HG02973 (cell line): ENCODE data around the gene DENND1B.

Experiments used
- ATAC-seq: cut with Tn5 transposase; IDR thresholded peaks from one replicate; pipeline ENCODE4 v1.9.1; 2021; ENCODE audit warnings: moderate library complexity; ENCODE audit not compliant: unreplicated experiment

Gene DENND1B

DNA sequence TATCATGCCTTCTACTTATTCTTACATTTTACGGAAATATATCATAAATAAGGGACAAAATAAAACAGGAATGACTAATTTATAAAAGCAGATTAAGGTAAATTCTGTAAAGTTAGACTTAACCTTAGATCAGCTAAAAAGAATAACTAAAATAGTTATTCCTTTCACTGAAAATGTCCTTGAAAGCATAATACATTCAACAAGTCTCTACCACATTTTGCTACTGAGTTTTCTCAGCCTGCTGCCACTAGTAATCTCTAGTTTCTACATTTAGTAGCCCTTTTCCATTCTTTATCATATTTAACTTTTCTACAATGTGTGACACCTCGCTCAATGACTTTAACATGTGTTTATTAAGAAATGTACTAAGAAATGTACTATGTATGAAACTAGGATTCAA, 89.0 kb downstream of the DENND1B start:
- ATAC-seq, result no peak

DNA sequence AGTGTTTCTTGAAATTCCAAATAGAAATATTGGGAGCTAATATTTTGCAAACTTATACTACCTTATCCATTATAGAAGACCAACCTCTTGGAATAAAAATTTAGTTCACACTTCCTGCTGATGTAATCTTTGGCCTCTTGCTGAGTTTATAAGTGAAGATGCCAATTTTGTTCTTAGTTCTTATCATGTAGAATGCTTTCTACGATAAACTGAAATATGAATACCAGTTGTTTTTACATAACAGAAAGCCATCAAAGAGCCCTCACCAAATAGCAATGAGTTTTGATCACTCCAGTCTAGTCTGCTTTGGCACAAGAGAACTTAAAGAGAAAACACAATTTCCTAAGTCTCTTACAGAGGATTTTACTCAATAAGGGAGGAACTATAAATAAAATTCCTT, 89.5 kb downstream of the DENND1B start:
- ATAC-seq, result no peak

DNA sequence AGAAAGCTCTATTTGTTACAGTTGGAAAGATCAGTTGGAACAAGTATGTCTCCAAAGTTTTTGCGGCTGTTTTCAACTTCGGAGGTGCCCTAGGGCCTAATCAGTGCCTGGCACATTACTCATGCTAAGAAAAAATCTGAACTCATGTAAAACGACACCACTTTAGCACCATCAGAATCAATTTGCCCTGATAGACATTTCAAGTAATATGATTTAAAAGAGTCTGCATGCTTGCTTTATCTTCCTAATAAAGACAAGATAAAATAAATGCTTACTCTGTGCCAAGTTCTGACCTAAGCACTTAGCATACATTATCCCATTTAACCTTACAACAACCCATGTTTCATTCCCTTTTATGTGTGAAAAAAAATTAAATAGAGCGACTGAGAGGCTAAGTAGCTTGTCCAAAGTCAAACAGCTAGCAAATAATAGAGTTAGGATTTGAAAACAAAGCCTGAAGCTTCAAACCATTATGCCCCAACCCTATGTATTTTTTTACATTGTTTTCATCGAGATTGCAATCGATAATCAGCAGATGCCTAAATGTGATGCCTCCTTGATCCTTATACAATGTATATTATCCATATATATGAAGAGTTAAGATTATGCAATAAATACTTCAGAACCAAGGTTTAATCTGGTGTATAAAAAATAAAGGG, 91.3 kb downstream of the DENND1B start:
- ATAC-seq, result no peak

DNA sequence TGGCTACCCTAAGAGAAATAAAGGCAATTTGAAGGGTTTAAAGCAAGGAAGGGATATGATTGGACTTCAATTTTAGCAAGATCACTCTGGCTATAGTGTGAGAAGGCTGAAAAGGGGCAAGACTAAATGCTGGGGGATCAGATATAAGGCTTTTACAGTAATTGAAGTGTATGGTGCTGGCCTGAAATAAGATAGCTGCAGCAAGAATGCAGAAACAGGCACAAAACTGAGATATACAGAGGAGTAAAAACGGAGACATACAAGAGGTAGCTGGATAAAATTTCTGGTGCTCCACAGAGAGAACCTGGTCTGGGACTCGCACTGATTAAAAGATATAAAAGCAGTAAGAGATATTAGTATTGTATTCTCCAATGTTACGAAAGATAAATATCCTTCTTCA, 92.0 kb downstream of the DENND1B start:
- no peak for ATAC-seq

DNA sequence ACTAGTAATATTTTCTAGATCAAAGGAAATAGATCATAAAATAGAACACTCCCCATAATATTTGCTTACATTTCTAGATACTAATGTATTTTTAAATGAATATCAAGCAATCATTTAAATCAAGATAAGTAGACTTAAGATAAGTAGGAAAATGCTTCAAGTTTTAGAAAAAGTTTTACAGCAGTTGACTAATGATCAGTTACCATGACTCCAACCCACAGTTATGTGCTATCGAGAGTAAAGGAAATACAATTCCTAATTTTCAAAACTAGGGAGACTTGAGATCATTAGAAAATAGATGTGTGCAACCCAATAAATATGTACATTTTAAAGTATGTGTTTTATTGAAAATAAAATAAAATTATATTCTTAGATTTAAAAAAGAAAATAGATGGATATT, 95.0 kb downstream of the DENND1B start:
- ATAC-seq, result no peak

DNA sequence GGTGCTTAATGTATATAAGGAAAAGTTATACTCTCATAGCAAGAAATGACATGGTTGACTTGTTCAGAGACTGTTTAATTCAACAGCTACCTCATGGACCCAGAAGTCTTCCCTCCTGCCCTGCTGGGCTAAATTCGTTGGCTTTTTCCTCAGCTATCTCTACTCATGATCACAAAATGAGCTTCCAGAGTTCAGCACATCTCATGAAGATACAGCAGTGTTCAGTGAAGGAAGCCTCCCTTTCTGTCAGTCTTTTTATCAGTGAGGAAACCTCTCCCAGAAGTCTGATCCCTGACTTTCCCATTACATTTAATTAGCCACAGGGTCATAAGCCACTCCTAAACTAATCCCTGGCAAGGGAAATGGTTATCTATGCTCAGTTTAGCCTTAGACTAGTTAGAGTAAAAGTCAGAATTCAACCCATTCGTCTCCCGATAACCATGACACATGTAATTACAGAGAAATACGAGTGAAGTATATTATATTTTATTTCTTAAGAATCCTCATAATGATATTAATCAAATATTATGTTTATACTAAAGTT, 97.5 kb downstream of the DENND1B start:
- no peak for ATAC-seq

DNA sequence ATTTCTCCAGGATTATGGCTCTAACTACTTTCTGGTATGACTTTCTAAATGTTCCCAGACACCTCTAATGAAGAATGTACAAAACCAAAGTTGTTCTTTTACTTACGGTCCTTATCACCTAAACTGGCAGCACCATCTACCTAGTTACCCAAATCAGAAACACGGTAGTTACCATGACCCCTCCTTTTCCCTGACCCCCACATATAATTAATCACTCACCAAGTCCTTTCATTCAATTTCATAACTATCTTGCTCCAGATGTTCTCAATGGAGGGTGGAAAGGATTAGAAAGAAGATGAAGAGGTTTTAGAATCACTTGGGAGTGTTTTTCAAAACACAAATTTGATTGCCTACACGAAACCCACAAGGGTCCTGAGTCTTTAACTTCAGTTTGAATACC, 98.0 kb downstream of the DENND1B start:
- ATAC-seq, result no peak

DNA sequence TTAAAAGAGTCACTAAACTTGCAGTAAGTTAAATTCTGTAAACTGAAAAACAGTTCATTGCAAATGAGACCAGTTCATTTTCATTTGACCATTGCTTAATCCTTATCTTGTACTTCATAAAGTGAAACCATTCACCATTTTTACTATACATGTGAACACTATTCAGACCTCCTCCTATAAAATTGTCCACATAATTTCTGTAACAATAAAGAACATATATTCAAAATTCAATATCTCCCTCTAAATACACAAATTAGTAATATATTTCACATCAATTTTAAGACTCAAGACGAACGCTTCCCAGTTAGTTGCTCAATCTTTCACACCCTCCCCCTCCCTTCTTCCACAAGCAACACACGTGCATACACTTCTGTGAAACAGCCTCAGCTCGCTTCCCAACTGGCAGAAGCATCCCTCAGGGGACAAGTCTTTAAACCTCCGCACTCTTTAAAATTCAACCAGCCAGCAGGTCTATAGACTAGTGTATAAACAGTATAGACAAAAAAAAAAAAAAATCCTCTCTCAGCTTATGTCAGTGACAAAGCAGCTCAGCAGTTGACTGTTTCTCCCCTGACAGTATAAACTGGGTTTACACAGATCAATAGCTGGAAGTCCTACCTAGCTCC, 99.6 kb downstream of the DENND1B start:
- ATAC-seq, result no peak

DNA sequence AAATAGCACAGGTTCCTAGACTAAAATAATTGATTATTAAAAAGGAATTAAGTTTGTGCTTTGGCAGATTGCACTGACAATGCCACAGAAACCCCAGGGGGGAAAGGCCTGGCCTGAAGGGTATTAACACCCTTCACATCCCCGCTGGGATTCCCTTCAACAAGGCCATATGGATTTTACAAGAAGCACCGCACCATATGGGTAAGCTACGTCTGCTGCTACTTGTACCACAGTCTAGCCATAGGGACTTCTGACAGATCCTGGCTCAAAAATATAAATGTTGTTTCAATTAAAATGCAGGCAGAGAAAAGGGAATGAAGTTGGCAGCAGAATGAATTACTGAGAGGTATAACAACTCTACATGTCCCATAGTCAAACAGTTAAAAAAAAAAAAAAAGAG, 101.0 kb downstream of the DENND1B start:
- ATAC-seq, result no peak

DNA sequence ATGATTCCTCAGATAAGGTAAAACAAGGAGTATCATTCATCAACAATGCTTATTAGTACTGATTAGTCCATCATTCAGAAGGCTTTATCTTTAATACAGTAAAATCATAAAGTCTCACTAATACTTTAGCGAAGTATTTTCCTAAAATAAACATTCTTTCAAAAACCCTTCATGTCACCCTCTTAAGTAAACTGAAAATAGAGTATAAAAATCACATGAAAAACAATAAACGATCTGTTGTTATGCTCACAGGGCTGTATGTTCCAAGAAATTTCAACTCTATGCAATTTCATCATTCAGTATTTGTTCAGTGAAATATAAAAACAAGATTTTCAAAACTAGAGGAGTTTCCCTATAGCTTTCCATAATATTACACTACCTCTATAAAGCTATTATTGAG, 102.0 kb downstream of the DENND1B start:
- no peak for ATAC-seq

DNA sequence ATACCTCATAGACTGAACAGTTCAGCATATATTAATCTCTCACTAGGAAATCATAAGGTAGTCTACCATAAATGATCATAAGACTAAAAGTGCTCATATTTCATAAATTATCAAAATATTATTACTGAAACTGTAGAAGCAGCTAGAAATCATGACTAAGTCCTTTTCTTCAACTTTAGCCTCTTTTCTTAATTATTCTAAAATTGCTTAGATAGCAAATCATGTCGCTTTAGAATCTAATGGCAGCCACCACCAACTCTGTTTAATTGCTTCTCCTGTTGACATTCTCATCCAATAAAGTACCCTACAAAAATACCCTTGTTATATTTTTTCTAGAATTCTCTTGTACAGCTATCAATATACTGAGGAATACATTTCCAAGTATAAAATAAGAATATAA, 102.9 kb downstream of the DENND1B start:
- ATAC-seq, result no peak

DNA sequence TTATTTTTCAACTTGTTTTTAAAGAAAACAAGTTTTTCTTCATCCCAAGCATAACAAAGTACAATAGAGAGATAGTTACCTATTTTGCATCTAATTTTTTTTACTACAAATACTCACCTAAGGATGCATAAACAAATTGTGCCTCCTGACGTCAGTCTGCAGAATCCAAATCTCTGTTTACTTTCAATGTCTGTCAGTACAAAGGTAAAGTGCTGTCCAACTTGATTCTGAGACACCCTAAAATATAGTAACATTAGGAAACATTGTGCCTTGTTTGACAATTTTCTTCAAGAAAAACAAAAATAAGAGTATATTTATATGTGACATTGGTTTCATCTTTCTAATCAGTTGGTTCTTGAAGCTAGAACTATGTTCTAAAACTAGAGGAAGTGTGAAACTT, 103.4 kb downstream of the DENND1B start:
- no peak for ATAC-seq

DNA sequence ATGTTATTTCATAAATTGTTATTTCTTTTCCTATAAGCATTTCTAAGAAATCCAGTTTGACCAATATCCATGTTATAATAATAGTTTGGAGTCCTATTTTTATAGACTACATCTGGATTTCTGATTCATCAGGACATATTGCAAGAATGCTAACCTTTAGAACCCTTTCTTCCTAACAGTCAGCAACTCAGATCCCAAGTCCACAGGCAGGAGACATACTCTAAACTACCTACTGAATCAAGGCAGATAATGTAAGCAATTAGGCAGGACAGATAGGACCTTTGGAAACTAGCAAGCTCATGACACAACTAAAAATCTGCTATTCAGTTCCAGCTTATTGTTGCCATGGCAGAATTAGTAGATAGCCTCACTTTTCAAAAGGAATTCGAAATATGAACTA, 104.1 kb downstream of the DENND1B start:
- ATAC-seq, result no peak

DNA sequence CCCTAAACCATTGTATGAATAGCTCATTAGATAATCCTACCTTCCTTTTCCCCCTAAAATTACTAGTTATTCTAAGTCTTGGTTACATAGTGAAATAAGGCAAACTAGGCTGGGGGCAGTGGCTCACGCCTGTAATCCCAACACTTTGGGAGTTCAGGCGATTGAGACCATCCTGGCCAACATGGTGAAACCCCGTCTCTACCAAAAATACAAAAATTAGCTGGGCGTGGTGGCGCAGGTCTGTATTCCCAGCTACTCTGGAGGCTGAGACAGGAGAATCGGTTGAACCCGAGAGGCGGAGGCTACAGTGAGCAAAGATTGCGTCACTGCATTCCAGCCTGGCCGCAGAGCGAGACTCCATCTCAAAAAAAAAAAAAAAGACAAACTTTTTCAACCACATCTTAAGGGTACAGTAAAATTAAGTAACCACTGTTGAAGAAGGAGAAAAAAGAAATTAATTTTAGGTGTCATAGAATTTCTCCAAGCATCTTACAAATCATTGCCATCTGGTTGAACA, 108.5 kb downstream of the DENND1B start:
- ATAC-seq, result no peak

DNA sequence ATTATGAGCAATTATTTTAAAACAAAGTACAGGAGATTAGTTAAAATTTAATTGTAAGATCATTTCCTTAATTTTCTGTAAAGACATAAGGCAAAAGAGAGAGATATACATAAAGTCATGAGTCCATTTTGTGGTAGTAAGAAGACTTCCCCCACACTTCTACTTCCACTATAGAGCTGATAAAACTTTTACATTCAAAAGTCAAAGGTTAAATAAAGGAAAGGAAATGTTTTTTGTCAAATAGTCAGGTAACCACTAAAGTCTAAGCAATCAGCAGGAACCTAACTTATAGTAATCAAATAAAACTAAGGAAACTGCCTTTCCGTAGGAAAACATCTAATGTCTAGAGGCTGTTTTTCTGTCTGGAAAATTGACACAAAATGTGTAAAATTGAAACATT, 110.9 kb downstream of the DENND1B start:
- no peak for ATAC-seq

DNA sequence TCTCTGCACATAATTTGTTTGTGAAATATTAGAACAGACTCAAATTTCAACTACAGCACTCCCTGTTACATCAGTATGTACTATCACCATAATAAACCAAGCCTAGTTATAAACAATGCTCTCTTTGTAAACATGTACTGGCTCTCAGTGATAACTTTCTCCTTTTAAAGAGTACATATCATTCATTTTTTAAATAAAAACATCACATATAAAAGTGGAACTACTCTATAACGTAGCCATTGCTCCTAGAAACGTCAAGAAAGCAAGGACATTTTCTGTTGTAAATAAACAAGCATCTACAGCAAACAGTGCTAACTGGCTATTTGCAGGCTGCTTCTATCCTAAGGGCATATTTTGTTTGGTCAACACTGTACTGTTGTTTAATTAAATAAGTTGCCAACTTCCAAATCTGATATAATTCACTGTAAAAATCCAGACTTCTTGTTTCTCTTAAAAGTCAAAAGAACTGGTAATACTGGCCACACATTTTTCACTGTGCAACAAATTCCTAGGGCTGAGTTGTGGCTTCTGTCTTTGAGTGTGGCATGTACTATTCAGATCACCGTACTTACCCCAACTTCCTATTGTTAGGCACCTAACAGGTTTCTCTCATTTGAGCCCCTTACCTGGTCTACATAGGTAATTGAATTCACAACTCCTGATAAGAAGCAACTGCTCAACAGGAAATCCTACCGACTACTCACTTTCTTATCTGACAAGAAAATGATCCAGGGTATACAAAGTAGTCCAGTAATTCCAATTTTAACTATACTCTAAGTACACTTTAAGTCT, 111.9 kb downstream of the DENND1B start:
- ATAC-seq, result no peak

DNA sequence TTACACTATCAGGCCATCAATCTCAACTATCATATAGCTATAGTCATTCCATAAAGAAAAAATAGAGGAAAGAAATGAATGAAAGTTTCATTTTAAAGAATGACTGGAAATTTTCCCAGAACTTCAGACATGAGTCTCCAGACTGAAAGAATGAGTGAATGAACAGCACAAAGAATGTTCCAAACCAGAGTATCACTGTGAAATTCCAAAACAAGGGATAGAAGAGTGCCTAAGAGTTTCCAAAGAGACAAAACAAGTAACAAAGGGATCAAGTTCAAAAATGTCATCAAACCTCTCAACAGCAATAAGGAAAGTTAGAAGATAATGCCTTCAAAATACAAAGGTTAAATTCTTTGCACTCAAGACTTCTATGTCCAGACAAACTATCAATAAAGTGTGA, 114.9 kb downstream of the DENND1B start:
- no peak for ATAC-seq

DNA sequence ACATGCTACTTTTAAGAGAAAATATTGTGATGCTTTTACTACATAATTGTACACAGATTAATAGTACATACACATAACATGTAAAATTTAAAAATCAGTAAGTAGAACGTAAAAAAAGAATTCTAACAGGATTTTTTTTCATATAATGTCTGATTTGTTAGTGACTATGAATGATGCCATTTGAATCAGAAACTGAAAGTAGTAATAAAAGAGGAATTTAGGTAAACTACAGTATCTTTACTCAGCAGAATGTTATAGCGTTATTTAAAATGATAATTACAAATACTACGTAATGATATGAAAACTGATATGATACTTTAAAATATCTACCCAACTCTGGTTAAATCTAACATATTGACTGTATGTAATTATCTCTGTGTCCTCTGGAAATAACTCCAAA, 116.1 kb downstream of the DENND1B start:
- ATAC-seq, result no peak

DNA sequence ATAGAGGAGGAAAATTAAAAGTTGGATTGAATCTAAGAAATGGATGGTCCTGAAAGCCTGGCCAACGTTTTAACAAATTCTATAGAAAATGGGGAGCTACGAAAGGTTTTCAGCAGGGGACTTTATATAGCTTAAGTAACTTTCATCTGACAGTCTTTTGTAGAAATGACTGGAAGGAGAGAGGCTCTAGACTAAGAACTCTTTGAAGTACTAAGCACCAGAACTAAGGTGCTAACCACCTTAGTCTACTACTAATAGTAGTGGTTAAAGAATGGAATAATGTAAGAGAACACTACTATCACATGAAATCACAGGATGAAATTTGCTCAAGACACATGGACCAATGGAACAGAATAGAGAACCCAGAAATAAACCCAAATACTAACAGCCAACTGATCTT, 126.1 kb downstream of the DENND1B start:
- no peak for ATAC-seq

DNA sequence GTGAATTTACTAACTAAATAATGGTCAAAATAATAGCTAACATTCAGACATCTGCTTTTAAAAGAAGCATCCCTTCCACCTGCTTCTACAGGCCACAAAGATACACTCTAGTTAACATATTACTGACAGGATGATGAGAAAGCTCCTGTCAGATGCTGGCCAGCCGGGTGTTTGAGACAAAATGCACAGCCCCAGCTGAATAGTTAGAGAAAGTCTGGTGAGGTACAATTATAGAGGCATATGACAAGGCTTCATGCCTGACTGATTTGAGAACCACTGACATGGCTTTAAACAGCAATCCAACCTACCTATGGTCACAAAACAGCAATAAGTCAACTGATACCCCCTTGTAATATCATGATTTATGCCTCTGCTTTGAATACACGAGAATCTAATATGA, 137.0 kb downstream of the DENND1B start:
- ATAC-seq, result no peak

DNA sequence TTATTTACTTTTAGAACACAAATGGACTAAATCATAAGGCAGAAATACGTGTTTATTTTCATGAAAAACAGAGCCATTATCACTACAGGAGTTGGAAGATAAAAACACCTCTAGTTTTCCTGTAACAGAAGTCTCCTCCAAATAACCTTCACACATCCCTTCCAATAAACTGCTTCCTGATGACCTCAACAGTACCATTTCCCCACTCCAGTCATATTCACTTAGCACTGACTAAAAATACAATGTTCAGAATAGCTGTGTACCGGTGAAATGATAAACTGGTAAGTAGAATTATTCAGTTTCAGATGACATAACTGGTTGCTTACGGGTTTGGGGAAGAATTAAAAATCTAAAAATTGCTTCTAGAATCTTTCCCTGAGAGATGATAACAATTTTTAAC, 137.9 kb downstream of the DENND1B start:
- ATAC-seq, result no peak
